PFSK-1 (cell line): ENCODE measurements around the gene MICALL2.

Source experiments
- POLR2AphosphoS5 ChIP-seq: IDR thresholded peaks from 2 replicates; pipeline ENCODE4 v1.6.1; 2012; ENCODE audit warnings: low read depth, mild to moderate bottlenecking, control low read depth, low read length, moderate library complexity
- REST ChIP-seq, 2 experiments: IDR thresholded peaks; 2 replicates each; pipeline versions ENCODE4 v1.6.1 to v1.8.0; 2011 to 2012; ENCODE audit warnings: low read depth in 2 of 2, low read length in 2 of 2, control low read depth in 1 of 2, inconsistent platforms in 1 of 2, mild to moderate bottlenecking in 1 of 2, moderate library complexity in 1 of 2; ENCODE audit not compliant: insufficient read depth in 1 of 2
- TAF1 ChIP-seq: IDR thresholded peaks from 2 replicates; pipeline ENCODE4 v1.6.1; 2012; ENCODE audit warnings: low read length, control low read depth, borderline replicate concordance; ENCODE audit not compliant: insufficient read depth

- no peak for TF ChIP-seq REST (IDR thresholded peaks at IDR 0.05; ENCODE audit: insufficient read depth in 1 of 2, low read depth in 2 of 2, low read length in 2 of 2)
- TF ChIP-seq POLR2AphosphoS5 = no peak
- TF ChIP-seq TAF1 = no peak
Measured at GRCh38 chr7:1409555-1409954, 49.7 kb downstream of the MICALL2 start.
